ENCODE results near the gene BHLHE40. TPM values are rescaled to one million over a fixed set of nuclear protein-coding genes. Genes with fewer than 3 reads are reported as not detected.

Gene BHLHE40
- total RNA-seq, 2 experiments from 2014 or later = 167 to 182 TPM

GRCh38 chr3:4985330-4986174, 6.3 kb downstream of the BHLHE40 start:
- H3K9me3 Mint-ChIP-seq = no peaks in the 10 kb centered on the region
- H3K27me3 Mint-ChIP-seq = no peaks in the 10 kb centered on the region
- ChIA-PET POLR2A (interaction anchor here (0.9 to 2.8 kb wide), 6 partner anchors 7 to 203 kb away, joined by 3 to 16 read pairs (median 5); no protein-coding TSS in a partner anchor), CTCF (interaction anchor here (1.5 to 2.1 kb wide), 4 partner anchors 31 to 274 kb away, joined by 4 to 8 read pairs (median 6); no protein-coding TSS in a partner anchor)
- H3K4me1 ChIP-seq (ENCODE audit: insufficient read depth, low read length) = peaks cover 67% of the 10 kb centered on the region
- H3K36me3 Mint-ChIP-seq (ENCODE audit: low read depth) = peaks cover 24% of the 10 kb centered on the region
- DNase-seq (no peak), ATAC-seq (ENCODE audit: poor library complexity) (no peak)
- H3K4me1 Mint-ChIP-seq (ENCODE audit: low read depth) = peaks cover 55% of the 10 kb centered on the region
- H3K27me3 ChIP-seq (ENCODE audit: control insufficient read depth in 1 of 2, insufficient read depth in 2 of 2, low read length in 2 of 2) = no peaks in the 10 kb centered on the region
- peak overlapping the region; percentile 89 for H3K27ac Mint-ChIP-seq
- TF ChIP-seq, protein P1, sequence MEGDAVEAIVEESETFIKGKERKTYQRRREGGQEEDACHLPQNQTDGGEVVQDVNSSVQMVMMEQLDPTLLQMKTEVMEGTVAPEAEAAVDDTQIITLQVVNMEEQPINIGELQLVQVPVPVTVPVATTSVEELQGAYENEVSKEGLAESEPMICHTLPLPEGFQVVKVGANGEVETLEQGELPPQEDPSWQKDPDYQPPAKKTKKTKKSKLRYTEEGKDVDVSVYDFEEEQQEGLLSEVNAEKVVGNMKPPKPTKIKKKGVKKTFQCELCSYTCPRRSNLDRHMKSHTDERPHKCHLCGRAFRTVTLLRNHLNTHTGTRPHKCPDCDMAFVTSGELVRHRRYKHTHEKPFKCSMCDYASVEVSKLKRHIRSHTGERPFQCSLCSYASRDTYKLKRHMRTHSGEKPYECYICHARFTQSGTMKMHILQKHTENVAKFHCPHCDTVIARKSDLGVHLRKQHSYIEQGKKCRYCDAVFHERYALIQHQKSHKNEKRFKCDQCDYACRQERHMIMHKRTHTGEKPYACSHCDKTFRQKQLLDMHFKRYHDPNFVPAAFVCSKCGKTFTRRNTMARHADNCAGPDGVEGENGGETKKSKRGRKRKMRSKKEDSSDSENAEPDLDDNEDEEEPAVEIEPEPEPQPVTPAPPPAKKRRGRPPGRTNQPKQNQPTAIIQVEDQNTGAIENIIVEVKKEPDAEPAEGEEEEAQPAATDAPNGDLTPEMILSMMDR (IDR thresholded peaks at IDR 0.05) = no peak
- intact Hi-C loops (cut with DNase I, micrococcal nuclease) = loop anchor here in 1 of 2 experiments (2.0 to 10.0 kb wide), 2 partner anchors 41 to 209 kb away; no protein-coding TSS in a partner anchor
- no peaks in the 10 kb centered on the region for H3K9me3 ChIP-seq (ENCODE audit: control insufficient read depth in 1 of 2, insufficient read depth in 1 of 2, low read length in 2 of 2)
- H3K4me3 ChIP-seq (ENCODE audit: low read length) = no peak overlapping the region
- H3K27ac ChIP-seq (ENCODE audit: low read depth in 1 of 2, low read length in 2 of 2) = peak overlapping the region in 1 of 2 donors; percentile 59
- peak overlapping the region; percentile 86 for H3K4me3 Mint-ChIP-seq
- H3K36me3 ChIP-seq (ENCODE audit: insufficient read depth, low read length) = peaks cover 21% of the 10 kb centered on the region

- Mint-ChIP-seq H3K27me3 (no peaks in the 10 kb centered on the region), H3K4me1 (ENCODE audit: low read depth) (peaks cover 52% of the 10 kb centered on the region), H3K36me3 (ENCODE audit: low read depth) (peaks cover 22% of the 10 kb centered on the region), H3K27ac (peak overlapping the region; percentile 89), H3K9me3 (no peaks in the 10 kb centered on the region), H3K4me3 (peak overlapping the region; percentile 86)
- Histone ChIP-seq H3K4me1 (ENCODE audit: insufficient read depth, low read length) (peaks cover 62% of the 10 kb centered on the region), H3K4me3 (ENCODE audit: low read length) (peak overlapping the region; percentile 67), H3K27me3 (ENCODE audit: control insufficient read depth in 1 of 2, insufficient read depth in 2 of 2, low read length in 2 of 2) (no peaks in the 10 kb centered on the region), H3K27ac (ENCODE audit: low read depth in 1 of 2, low read length in 2 of 2) (peak overlapping the region; percentile 29 to 59), H3K36me3 (ENCODE audit: insufficient read depth, low read length) (peaks cover 20% of the 10 kb centered on the region), H3K9me3 (ENCODE audit: control insufficient read depth in 1 of 2, insufficient read depth in 1 of 2, low read length in 2 of 2) (no peaks in the 10 kb centered on the region)
- TF ChIP-seq, protein P1 (IDR thresholded peaks at IDR 0.05) = no peak
- ATAC-seq (ENCODE audit: poor library complexity) = peak; percentile 7
- CTCF ChIA-PET = interaction anchor here (1.2 to 1.5 kb wide), 4 partner anchors 30 to 274 kb away, joined by 3 to 7 read pairs (median 4); no protein-coding TSS in a partner anchor
- intact Hi-C loops (cut with DNase I, micrococcal nuclease) = loop anchor here in 1 of 2 experiments (10.0 kb wide), 1 partner anchor 209 kb away; no protein-coding TSS in a partner anchor
- peak in 1 of 14 experiments; percentile 51 for DNase-seq
- POLR2A ChIA-PET = interaction anchor here (0.9 to 2.0 kb wide), 4 partner anchors 8 to 35 kb away, joined by 3 to 8 read pairs (median 4); no protein-coding TSS in a partner anchor
Observed at GRCh38 chr3:4986175-4986781, 7.0 kb downstream of the BHLHE40 start.

All from CD4-positive, alpha-beta T cell (primary cell).